LoVo (cell line): Measurements from ENCODE around the gene TPSAB1.
"Not testable (repeated sequence)": the region's sequence is repeated elsewhere in the genome, so short reads cannot be mapped to it uniquely, and the experiment has no call there.

Experiments
- DNase-seq: peaks from one replicate; pipeline ENCODE4 v3.0.0-alpha.2; 2016; ENCODE audit warnings: low spot score

TPSAB1 gene

DNA sequence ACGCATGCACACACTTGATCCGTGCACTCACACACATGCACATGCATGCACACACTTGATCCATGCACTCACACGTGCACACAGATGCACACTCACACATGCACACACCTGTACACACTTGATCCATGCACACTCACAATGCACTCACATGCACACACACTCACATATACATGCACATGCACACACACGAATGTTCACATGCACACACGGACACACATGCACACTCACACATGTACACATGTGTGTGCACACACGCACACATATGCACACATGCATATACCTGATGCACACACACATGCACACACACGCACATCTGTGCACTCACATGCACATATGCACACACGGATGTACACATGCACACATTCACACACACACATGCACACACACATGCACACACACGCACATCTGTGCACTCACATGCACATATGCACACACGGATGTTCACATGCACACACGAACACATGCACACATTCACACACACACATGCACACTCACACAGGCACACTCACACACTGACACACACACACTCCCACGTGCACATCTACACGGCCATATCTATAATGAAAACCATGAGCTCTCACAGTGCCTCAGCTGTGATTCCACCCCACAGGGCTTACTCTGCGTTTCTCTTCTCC, 7.5 kb downstream of the TPSAB1 start:
- DNase-seq = not testable (repeated sequence)

- not testable (repeated sequence) for DNase-seq
Measured at GRCh38 chr16:1249031-1249755, 8.7 kb downstream of the TPSAB1 start.

DNA sequence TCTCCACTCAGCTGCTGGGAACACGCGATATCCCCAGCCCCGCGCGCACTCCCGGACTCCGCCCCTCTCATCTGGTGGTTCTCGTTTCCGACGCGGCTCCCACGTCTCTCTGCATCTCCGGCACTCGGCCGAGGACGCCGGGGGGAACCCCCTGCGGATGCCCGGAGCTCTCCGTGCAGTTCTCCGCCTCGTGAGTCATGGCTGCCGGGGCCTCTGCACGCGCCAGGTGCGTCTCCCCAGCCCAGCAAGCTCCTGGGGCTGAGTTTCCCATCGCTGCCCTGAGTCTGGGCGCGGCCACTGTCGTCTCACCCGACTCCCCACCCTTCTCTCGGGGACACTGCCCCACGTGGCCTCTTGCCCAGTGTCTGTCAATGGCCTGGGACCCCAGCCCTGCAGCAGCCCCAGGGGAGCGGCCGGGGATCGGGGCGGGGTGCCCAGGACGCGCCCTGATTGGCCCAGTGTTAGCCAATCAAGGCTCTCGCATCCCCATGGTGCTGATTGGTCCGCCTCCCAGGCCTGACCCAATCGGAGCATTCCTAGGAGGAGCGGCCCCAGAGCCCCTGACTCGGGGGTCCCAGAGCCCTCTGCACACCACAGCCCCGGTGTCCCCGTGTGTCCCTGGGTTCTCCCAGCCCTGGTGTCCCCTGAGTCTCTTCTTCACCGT, 13.3 kb downstream of the TPSAB1 start:
- not testable (repeated sequence) for DNase-seq

GRCh38 chr16:1254821-1255220, 14.3 kb downstream of the TPSAB1 start:
- not testable (repeated sequence) for DNase-seq

DNA sequence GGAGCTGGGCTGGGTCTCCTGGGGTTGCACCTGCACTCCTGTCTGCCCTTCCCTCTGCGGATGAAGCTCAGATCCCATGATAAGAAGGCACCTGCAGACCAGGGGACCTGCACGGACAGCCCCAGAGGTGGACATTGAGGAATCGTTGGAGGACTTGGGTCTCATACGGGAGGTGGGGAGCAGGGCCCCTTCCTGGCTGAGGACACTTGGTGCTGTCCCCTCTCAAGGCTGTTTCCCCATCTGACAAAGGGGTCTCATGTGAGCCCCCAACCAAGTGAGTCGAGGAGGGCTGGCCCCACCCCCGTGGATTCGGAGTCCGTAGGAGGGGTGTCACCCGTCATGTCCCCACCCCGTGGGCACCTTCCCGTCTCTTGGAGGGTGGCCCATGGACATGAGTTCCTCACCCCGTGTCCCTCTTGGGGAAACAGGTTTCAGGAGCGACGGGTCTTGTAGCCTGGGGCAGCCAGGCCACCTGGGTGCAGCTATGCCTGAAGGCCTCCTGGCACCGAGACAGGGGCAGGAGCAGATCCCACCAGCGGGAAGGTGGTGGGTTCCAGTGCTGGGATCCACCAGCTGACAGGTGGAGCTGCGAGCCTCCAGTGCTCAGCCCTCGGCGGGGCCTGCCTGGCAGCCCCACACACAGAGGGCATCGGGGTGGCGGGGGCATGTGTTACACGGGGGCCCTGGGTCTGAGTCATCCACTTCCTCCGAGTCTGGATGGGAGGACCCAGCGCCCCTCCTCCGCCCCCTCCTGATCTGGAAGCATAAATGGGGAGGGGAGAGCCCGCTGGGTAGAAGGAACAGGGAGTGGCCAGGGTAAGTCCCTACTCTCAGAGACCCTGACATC, 15.0 kb downstream of the TPSAB1 start, which contains the start of gene TPSD1:
Gene TPSD1 (plus strand): TSS at position 794 of the 847 bp plus-strand sequence. CDS start 212 bp downstream, outside the sequence.
- DNase-seq = not testable (repeated sequence)

GRCh38 chr16:1256296-1256873, 15.9 kb downstream of the TPSAB1 start:
- not testable (repeated sequence) for DNase-seq

DNA sequence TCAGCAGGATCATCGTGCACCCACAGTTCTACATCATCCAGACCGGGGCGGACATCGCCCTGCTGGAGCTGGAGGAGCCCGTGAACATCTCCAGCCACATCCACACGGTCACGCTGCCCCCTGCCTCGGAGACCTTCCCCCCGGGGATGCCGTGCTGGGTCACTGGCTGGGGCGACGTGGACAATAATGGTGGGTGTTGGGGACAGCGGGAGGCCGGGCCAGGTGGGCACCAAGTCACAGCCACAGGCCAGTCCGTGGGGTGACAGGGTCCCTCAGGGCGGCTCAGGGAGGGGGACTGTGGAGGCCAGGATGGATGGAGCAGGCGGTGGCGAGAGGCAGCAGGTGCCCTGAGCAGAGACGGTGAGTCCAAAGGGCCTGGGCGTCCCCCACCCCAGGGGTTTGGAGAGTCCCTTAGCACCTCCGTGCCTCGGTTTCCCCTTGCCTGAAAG, 16.4 kb downstream of the TPSAB1 start:
- DNase-seq = no peak

DNA sequence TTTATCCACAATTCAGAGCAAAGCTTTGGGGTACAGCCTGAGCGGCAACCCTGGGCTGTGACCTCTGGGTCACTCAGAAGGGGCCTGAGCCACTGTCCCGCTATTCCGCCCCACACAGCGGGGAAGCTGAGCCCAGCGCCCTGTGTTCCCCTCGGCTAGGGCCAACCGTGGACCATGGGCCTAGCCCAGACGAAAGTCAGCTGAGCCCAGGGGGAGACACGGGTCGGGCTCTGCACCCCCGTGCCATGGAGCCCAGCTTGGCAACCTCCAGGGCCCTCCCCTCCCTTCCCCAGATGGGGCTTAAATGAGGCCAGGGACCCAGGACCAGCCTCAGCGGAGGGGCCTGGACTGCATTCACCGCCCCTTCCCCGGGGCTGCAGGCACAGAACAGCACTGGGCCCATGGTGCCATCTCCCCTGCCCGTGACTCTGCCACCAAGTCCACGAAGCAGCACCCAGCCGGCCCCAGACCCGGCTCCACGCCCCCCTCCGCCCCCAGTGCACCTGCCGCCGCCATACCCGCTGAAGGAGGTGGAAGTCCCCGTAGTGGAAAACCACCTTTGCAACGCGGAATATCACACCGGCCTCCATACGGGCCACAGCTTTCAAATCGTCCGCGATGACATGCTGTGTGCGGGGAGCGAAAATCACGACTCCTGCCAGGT, 17.2 kb downstream of the TPSAB1 start:
- no peak for DNase-seq

DNA sequence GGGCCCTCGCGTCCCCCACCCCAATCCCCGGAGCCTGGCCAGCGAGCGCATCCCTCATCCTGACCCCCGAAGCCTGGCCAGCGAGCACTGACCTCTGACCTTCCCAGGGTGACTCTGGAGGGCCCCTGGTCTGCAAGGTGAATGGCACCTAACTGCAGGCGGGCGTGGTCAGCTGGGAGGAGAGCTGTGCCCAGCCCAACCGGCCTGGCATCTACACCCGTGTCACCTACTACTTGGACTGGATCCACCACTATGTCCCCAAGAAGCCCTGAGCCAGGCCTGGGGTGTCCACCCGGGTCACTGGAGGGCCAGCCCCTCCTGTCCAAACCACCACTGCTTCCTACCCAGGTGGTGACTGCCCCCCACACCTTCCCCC, 17.7 kb downstream of the TPSAB1 start:
- peak; percentile 11 for DNase-seq

DNA sequence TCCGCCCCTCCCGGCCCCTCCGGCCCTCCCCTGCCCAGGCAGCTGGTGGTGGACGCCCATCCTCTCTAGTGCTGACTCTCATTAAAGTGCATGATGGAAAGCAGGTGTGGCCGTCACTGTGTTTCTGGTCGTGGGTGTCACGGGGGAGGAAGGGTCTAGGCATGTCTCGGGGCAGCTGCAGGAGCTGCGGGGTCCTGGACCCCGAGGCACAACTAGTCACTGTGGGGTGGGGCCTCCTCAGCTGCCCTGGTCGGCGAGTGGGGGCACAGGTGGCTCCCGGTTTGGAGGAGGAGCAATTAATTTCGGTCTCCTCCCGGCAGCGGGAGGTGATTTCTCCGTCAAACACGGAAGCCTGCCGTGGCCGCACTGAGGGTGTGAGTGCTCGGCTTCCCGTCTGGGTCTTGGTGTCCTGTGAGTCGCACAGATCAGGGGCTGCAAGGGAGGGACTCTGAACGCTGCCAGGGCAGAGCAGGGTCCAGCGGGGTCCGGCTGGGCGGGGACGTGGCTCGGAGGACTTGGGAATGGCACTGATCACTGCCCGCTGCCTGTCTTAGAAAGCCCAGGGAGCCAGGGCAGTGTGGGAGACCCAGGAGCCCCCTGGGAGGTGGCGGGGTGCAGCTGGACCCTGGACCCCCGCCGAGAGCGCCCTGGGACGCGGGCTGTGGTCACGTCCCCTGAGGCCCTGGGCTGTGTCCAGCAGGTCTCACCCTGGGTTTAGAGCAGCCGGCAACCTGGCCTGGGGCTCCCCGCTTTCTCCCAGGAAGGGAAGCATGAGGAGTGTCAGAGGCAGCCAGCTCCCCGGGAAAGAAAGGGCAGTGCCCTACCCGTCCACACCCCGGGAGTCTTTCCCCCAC, 18.6 kb downstream of the TPSAB1 start:
- DNase-seq = no peak

DNA sequence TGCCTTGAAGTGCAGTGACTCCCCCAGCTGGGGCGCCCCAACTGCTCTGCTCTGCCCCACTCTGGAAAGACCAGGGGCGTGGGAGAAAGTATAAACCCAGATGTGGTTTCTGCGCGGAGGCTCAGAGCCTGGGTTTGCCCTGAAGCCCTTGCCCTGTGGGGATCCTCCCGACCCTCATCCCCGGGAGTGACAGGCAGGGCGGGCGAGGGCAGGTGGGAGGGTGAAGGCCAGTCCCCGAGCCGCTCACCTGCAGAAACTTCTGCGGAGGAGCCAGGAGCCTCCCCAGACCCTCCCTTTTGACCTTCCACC, 19.2 kb downstream of the TPSAB1 start:
- DNase-seq = no peak

GRCh38 chr16:1260101-1260680, 19.7 kb downstream of the TPSAB1 start:
- DNase-seq = no peak

GRCh38 chr16:1261131-1261892, 20.8 kb downstream of the TPSAB1 start:
- no peak for DNase-seq

GRCh38 chr16:1262210-1262845, 21.8 kb downstream of the TPSAB1 start:
- DNase-seq = no peak

GRCh38 chr16:1262846-1263221, 22.3 kb downstream of the TPSAB1 start:
- no peak for DNase-seq

- DNase-seq = no peak
Measured at GRCh38 chr16:1263591-1264344, 23.3 kb downstream of the TPSAB1 start.

- no peak for DNase-seq
Measured at GRCh38 chr16:1264345-1265089, 24.0 kb downstream of the TPSAB1 start.
